ENCODE measurements around the gene REC8.
"Not testable (repeated sequence)": the region's sequence is repeated elsewhere in the genome, so short reads cannot be mapped to it uniquely, and the experiment has no call there.

Gene REC8

DNA sequence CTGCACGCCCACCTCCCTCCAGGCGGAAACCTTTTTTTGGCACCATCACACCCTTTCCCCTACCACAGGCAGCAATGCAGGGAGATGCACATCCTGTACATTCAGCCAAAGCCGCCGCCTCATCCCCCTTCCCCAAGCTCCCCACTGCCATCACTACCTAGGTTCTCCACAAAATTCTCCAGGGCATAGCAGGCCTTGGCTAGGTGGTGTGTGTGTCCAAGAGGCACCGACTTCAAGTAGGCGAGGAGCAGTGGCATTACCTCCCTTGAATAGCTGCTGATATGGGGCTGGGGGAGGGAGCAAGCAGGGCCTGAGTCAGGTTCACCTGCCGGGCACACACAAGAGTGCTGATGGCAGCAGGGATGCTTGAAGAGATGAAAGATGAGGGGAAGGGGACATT, 13.1 kb downstream of the REC8 start:
- DNase-seq = no peak

- no peak for DNase-seq
These were observed 13.9 kb downstream of the REC8 start for GRCh38 chr14:24185741-24186140.

DNA sequence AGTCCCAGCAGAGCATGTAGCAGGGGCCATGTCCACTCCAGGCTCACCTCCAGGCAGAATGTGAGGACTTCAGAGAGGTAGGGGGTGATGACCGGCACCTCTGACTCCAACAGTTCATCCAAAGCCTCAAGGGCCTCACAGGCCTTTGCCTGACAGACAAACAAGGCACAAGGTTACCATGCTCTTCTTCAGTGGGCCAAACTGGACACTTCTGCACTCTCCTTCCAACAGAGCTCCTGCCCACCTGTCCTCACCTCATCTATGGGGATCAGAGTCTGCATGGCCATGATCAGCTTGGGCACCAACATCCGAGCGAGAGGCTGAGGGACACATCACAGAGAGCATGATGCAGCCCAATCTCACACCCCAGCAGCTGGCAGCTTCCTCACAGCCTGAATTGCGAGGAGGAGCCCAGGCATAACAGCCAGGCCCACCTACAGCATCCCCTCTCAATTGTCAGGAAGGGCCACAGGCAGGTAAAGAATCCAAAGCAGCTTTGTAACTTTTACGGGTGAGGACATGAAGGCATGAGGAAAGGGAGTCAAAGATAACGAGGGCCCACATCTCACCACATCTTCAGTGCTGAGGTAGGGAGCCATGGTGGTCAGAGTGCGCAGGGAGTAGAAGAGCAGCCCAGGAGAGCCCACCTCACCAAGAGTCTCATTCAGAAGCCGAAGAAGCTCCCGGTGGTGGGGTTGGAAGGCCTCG, 15.1 kb downstream of the REC8 start:
- no peak for DNase-seq

DNA sequence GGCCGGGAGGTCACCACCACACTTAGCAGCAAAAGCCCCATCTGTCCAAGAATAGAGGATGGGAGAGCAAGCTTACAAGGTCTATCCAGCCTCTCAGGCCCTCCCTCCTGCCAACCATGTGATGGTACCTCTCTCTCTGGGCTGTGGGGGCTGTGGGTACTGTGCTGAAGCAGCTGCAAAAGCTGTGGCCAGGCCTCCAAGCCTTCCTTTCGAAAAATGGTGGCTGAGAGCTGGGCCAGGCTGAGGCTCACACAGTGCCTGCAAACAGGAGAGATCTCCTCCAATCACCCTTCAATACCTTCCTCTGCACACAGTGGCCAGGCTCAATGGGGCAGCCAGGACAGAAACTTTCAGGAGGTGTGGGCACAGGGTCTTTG, 15.6 kb downstream of the REC8 start:
- no peak for DNase-seq

GRCh38 chr14:24188251-24189058, 16.6 kb downstream of the REC8 start, which contains the start of gene IPO4:
Gene IPO4, minus strand, starts transcription at chr14:24188816. Its CDS starts 29 bp downstream, at chr14:24188787.
- peak; percentile 92 for DNase-seq

DNA sequence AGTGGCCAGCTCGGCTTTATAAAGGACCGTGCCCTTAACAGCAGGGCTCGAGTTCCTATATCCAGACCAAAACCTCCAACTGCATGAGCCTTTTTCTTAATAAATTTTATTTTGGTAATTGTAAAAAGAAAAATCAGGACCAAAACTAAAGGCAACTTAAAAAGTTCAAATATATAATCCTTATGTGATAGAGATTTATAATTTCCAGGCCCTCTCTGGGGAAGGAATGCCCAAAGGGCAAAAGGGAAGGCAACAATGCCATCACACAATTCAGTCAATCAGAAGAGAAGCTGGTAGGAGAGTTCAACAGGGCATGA, 17.1 kb downstream of the REC8 start:
- no peak for DNase-seq

DNA sequence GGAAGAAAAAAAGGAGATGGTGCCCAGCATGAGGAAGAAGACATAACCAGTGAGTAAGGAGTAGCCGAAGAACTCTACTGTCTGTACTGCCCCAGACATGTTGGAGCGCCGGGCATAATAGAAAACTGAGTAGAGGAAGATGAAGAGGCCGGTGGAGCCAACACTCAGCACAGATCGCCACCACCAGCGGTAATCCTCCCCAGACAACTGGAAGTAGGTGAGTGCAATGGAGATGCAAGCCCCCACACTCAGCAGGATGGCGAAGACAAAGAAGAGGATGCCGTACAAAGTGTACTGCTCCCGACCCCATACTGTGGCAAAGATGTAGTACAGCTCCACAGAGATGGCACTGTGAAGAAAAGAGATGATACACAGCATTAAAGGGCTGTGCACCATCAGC, 17.6 kb downstream of the REC8 start:
- DNase-seq = no peak

DNA sequence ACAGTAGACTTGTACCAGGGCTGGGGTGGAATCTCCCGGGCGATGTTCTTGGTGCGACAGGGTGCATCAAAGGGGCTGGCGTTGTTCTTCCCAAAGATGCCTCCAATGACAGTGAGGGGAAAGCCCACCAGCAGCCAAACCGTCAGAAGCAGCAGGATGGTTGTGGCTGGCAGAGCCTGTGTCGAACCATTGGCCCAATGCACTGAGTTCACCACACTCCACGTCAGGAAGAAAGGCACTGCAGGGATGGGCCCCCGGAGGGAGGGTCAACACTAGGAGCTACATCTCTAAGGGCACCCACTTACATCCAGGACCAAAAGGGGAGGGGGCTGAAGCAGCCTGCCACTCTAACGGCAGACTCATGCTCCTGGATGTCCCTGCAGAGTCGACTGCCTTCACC, 18.5 kb downstream of the REC8 start:
- no peak for DNase-seq

GRCh38 chr14:24192933-24193332, 21.1 kb downstream of the REC8 start:
- no peak for DNase-seq

DNA sequence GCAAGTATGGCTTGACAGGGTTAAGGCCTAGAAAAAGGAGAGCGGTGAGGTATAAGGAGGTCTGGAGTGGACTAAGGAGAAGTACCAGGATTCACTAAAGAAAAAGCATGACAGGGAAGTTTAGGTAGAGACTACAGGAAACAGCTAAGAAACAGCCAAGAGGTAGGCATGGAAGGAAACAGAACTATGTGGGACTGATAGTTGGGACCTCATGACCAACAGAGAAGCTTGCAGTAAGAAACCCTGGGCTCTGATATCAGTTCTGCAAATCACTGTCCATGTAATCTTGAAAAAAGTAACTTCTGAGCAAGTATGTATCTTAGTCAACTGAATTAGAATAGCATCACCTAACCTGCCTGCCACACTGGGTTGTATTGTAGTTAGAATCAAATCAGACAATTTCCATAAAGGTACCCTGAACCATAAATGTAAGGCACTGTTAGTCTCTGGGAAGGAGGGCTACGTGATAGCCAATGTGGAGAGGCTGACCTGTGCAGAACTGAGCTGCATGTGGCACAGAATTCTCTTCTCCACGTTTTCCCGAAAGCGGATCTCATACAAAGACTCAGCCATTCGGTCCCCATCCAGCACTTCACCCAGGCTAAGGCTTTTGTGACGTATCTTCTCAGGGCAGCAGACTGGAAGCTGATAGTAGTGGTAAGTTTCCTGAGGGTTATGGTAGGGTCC, 22.4 kb downstream of the REC8 start:
- DNase-seq = no peak

- DNase-seq = no peak
These were observed 22.9 kb downstream of the REC8 start for GRCh38 chr14:24194873-24195185.

DNA sequence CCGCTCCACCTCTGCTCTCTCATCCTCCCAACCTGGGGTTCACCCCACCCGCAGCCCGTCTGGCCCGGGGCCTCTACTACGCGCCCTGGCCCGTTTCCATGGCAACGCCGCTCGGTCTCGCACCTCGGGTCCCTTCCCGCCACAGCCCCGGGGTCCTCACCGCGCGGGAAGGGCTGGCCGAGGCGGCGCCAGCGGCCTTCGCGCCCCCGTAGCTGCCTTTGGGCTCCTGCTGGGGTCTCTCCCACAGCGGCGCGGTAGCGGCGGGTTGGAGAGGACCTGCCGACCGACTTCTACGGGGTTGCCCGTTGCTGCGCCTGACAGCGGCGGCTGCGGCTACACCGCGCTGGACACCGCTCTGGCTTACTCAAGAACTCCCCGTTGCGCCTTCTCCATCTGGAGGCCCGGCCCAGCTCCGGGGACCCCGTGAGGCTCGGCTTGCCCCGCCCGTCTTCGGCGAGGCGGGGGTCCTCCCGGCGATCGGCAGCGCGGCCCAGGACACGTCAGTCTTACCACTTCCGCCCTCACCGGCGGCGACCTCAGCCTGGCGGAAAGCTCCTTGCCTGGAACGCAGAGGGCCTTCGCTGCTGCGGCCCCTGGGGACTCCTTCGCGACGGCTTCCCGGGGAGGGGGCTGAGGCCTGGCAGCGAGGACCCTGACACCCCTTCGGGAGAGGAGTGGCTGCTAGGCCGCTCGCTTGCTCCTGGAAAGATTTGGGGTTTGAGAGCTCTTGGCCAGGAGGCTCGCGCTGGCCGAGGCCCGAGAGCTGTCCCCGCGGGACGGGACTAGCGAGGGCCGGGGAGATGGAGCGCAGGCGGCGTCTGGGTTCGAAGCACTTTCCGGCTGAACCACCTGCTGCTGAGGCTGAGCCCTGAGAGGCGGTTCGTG, 23.5 kb downstream of the REC8 start, which contains the start of gene TM9SF1:
Gene TM9SF1 (minus strand): TSS at position 256 of the 885 bp plus-strand sequence. CDS start 422 bp downstream, outside the sequence.
- DNase-seq = peak; percentile 73

GRCh38 chr14:24196071-24197055, 24.5 kb downstream of the REC8 start:
- peak; percentile 22 for DNase-seq

DNA sequence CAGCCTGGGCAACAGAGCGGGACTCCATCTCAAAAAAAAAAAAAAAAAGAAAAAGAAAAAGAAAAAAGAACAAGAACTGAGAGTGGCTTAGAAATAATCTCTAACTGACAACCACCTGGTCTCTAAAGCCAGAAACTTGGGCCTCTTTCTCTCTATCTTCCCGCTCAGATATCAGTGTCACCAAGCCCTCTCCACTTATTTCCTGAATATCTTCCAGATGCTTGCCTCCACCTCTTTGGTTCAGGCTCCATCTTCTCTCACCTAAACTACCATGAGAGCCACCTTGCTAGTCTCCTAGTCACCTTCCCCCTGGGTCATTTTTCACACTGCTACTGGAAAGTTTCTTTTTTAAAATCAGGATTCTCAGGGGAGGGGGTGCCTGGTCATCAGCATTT, 25.2 kb downstream of the REC8 start:
- DNase-seq = no peak

- no peak for DNase-seq
These were observed 27.1 kb downstream of the REC8 start for GRCh38 chr14:24198814-24199524.

- DNase-seq = not testable (repeated sequence)
These were observed 30.7 kb downstream of the REC8 start for GRCh38 chr14:24202538-24202937.

GRCh38 chr14:24203249-24203886, 31.5 kb downstream of the REC8 start:
- not testable (repeated sequence) for DNase-seq

- DNase-seq = no peak
These were observed 32.6 kb downstream of the REC8 start for GRCh38 chr14:24204163-24205146.

Data from KG1 (cell line).